GM19238 (cell line): ENCODE data around the gene DEDD2.

Source experiments
- DNase-seq: peaks from one replicate; pipeline ENCODE4 v3.0.0; 2011; ENCODE audit warnings: low spot score; ENCODE audit not compliant: insufficient read length

Gene DEDD2

DNA sequence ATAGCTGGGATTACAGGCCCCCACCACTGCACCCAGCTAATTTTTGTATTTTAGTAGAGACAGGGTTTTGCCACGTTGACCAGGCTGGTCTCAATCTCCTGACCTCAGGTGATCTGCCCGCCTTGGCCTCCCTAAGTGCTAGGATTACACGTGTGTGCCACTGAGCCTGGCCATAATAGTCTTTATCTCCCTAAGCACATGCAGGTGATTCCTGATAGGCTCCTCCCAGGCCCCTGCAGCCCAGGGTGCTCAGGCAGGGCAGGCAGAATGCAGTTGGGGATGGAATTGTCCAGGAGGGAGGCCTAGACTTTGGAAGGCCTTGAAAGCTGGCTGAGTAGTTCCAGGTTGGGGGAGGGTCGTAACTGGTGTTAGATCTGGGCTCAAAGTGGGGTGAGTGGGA lies 11.2 kb upstream of the DEDD2 start:
- DNase-seq = no peak

DNA sequence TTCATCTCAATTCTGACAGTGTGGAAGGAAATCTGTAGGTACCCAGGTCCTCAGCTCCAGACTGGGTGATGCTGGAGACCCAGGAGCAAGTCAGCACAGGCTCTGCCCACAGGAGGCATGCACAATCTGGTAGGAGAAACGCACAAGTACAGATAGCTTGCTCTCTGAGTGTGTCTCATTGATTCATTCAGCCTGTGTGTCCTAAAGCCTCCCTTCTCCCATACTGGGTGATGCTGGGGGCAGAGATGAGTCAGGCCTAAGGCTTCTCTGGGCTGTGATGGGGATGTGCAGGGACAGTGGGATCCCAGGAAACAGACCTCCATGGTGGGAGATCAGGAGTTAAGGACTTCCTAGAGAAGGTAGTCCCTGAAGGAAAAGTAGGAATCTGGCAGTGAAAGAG lies 9.4 kb upstream of the DEDD2 start:
- no peak for DNase-seq

DNA sequence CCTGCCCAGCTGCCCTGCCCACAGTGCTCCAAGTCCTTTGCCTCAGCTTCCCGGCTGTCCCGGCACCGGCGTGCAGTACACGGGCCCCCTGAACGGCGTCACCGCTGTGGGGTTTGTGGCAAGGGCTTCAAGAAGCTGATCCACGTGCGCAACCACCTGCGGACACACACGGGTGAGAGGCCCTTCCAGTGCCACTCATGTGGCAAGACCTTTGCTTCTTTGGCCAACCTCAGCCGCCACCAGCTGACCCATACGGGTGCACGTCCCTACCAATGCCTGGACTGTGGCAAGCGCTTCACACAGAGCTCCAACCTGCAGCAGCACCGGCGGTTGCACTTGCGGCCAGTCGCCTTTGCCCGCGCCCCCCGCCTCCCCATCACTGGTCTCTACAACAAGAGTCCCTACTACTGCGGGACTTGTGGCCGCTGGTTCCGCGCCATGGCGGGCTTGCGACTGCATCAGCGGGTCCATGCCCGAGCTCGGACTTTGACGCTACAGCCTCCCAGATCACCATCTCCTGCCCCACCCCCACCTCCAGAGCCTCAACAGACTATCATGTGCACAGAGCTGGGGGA lies 8.3 kb upstream of the DEDD2 start:
- no peak for DNase-seq

DNA sequence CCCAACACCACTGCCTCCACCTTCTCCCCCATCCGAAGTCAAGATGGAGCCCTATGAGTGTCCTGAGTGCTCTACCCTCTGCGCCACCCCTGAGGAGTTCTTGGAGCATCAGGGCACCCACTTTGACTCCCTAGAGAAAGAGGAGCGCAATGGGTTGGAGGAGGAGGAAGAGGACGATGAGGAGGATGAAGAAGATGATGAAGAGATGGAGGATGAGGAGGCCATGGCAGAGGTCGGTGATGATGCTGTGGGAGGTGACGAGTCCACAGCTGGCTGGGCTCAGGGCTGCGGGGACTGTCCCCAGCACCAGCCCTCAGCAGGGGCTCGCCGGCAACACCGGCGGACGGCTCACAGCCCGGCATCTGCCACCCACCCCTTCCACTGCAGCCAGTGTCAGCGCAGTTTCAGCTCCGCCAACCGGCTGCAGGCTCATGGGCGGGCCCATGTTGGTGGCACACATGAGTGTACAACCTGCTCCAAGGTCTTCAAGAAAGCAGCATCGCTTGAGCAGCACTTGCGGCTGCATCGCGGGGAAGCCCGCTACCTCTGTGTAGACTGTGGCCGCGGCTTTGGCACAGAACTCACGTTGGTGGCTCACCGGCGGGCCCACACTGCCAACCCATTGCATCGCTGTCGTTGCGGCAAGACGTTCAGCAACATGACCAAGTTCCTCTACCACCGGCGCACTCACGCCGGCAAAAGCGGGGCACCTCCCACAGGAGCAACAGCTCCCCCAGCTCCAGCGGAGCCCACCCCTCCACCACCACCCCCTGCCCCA lies 7.7 kb upstream of the DEDD2 start:
- no peak for DNase-seq

DNA sequence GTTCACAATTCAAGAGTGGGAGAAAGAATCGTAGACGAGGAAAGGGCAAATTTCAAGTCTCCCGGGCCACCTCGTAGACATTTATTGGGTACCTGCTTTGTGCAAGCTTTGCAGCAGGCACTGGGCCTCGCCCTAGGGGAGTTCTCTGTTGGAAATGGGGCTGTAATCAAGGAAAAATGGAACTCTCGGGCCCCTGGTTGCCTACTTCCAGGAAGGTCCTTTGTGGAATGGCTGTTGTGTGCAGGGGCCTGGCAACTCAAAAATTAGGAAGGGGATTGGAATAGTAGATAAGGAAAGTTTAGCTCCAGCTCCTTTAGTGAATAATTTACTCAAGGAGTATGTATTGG lies 3.2 kb upstream of the DEDD2 start:
- DNase-seq = no peak

DNA sequence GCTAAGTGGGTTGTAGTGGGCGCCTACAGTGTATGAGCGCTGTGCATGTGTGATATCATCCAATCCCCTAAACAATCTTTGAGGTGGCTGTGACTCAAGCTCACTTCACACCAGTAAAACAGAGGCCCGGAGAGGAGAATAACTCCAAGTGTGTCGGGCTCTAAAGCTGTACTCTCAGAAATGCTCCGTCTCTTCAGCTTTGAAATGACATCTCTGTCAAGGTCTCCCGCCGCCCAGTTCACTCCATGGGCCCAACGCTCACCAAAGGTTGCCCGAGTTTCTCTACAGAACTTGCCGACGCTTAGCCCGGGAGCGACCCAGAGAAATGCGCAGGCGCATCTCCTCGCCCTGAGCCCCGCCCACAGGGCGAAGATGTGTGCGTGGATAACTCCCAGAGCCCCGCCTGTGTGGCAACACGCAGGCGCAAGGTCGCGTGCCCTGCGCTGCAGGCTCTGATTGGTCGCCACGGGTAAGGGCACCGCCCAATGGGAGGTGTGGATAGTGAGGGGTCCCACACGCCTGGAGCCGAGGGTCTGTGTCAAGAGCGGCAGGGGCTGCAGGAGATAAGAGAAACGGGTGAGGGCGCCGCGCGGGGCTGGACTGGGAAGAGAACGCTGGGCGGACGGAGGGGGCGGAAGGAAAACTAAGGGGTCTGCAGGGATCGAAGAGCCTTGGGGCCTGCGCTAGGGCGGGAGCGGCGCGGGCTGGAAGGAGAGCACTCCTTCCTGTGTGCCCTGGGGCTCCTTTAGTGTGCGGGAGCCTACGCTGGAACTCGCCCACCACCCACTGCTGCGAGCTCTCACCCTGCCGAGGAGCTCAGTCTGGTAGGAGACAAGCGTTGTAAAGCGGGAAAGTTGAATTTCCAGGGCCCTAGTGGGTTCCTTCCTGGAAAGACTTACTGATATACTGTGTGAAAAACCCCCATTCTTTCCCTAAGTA lies 2.6 kb upstream of the DEDD2 start, which contains the start of gene ZNF526:
ZNF526 (plus strand) TSS at position 501 of the 939 bp plus-strand sequence. CDS start 4,092 bp downstream, outside the sequence.
- peak; percentile 100 for DNase-seq

DNA sequence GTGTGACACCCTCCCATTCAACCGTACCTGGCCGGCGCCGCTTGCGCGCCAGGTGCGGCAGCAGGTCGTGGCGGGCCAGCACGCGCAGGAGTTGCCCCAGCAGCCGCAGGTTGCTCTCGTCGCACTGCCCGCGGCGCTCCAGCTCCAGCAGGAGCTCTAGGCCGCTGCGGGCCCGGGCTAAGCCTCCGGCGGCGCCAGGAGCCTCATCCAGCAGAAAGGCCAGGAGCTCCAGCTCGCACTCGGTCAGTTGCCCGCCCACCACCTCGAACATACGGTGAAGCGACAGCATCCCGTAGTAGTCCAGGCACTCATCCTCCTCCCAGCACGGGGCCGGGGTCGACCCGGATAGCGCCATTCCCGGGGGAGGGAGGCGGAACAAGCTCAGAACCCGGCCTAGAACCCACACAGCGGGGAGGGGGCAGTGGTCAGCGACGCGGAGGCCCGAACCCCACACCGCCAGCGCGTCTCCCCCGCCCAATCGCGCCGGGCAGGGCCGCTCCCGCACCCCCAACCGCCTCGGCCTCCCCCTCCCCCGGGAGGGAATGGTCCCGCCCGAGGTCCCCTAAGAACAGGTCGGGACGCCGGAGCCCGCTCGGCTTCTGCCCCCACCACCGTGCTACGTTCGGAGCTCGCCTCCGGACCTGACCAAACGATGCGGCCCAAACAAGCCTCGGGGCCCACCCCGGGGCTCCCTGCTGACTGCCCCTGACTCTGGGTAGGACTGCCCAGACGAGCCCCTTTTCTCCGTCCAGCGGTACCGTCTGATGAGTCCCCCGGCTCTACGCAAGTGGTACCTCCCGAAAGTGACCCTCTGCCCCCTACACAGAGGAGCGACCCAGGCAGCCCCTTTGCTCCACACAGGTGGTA lies 591 bp downstream of the DEDD2 start:
- no peak for DNase-seq

DNA sequence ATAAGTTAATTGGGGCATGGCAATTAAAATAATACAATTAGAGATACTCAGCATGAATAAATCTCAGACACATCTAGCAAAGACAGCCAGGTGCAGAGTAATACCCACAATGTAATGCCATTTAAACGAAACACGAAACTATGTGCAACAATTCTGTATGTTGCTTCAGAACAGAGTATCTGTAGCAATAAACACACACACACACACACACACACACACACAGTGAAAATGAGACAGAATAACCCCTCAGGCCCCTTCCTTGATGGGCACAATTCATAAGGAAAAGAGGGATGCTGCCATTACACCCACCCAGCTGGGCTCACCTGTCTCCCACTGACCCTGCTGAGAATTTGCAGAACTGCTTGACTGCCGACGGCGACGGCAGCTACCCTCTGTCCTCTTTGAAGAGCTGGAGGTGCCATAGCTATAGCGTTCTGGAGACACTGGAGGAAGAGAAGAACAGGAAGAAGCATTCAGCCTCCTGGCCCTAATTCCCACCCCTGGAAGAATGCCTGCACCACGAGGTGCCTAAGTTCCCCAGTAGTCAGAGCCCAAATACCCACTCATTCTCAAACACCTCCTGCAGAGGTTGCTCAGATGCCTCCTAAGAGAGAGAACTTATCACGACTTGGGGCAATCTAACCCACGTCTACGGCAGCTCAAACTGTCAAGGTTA lies 2.5 kb downstream of the DEDD2 start:
- DNase-seq = no peak

DNA sequence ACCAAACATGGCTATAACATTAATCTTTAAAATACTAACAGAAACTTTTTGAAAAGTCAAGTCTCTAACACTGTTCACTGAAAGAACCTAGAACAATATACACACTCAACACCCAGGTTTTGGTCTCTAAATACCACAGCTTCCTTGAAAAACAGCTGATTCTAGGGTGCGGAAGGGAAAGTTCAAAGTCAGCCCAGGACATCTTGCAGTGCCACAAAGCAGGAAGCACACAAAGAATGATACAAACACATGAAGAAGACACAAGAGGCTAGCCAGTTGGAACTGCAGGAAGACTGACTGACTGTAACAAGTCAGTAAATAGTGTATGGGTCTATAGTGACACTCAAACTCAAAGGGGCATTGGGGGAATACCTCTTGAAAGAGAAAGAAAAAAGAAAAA lies 4.6 kb downstream of the DEDD2 start:
- DNase-seq = no peak

DNA sequence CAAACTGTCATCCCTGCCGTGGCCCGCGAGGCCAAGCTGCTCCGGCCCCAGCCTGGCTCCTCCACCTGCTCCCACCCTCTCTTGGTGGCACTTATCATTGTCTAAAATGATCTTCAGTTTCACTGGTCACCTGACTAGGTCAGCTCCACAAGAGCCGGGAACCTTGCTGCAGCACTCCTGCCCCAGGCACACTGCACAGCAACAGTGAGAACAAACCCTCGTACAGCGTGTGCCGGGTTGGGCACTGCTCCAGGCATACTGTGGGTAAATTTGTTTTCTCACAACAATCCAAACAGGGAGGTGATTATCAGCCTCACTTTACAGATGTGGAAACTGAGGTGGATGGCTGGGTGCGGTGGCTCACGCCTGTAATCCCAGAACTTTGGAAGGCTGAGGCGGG lies 8.9 kb downstream of the DEDD2 start:
- DNase-seq = no peak

DNA sequence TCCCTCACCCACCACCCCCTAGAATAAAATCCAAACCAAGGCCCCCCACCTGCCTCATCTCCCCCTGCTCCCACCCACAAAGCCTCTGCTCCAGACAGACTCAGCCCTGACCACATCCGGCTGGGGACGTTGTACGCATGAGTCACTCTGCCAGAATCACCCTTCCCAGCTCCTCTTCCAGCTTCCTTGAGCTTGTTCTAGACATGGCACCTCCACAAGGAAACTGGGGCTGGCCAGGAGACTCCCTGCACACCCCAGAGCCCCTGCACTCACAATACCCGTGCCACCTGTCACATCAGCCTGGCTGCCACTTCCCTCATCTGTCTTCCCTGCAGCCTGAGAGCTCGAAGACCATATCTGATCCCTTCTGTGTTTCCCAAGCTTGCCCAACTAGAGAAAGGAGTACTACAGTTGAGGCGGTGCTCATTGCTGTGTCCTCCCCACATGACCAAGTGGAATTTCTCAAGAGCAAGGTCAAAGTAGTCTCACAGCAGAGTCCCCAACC lies 9.7 kb downstream of the DEDD2 start:
- no peak for DNase-seq

DNA sequence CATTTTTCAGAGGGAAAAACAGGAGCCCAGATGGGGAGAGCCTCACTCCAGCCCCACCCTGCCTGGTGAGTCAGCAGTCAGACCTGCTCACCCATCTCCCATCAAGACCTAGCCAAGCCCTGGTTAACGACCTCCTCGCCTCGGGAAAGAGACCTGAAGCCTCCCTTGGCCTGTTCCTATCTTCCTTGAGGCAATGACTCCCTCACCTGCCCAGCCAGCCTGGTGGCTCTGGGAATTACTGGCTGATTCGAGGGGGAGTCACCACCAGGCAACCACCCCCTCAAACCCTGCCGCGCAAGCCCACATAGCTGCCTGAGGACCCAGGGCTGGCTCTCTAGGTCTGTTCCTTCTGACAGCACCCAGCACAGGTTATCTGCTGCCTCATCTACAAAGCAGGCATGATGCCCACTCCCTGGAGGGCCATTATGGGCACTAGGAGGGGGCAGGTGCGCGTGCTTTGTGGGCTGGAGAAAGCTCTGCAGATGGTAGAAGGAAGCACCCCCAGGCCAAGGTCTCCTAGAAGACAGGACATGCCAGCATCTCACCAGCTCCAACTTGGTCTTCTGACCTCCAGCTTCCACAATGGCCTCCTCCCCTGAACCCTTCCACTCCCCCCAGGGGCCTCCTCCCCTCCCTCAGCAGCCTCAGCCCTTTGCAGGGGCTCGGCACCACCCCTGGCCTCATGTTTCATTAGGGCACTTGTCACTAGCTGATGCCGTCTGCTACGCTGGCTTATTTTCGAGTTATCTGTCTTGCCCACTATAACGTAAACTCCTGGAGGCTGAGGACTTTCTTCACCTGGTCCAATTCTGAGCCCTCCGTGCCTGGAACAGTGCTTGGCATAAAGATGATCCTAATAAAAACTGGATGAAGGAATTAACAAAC lies 10.4 kb downstream of the DEDD2 start:
- no peak for DNase-seq

DNA sequence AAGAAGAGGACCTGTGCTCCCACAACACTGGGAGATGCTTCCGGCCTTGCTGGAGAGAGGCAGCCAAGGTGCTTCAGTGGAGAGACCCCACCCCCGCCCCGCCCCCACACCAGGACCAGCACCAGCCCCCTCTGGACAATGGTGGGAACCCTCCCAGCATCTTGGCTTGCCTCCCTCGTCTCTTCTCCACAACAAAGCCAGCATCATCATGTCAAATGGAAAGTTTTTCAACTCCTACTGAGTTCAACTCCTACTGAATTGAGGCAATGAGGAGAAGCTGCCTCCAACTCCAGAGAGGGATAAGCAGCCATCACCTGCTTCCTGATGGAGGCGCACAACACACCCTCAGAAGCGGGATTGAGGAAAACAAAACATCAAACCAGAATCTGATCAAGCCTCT lies 12.8 kb downstream of the DEDD2 start:
- no peak for DNase-seq

DNA sequence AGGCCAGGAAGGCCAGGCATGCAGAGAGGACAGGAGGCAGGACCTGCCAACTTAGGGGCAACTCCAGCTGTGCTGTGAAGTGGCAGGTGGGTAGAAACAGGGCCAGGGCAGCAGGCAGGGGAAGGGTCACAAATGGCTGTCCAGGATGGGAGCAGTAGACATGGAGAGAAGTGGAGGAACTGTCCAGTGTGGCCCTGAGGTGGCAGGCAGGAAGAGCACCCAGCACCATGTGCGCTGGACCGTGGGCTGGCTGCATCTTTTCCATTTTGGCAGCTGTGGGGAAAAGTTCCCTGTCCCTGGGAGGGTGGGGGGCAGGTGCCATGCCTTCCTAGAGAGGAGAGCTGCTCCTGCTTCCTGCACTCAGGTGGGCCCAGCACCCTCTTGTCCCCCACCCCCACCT lies 13.8 kb downstream of the DEDD2 start:
- DNase-seq = no peak

DNA sequence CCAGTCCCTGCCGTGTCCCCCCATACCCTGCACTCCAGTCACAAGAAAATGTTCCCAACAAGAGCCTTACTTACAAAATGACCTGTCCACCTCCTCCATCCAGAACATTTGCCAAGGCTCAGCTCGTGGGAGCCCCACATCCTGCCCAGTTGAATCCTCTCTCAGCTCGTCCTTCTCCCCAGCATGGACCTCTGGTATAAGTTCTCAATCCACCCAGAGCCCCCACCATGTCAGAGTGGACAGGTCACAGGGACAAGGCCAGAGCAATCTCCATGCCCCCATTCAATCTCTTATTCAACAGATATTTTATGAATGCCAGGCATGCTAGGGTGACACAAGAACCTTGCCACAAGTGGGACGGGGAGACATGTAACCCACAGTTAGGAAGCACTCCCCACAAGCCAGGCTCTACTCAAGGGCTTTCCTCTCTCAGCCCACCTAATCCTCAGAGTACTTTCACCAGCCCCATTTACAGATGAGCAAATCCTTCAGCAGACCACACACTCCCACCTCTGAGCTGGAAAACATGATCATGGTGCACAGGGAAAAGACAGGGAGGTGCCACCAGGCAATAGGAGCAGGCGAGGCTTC lies 15.1 kb downstream of the DEDD2 start:
- DNase-seq = no peak

DNA sequence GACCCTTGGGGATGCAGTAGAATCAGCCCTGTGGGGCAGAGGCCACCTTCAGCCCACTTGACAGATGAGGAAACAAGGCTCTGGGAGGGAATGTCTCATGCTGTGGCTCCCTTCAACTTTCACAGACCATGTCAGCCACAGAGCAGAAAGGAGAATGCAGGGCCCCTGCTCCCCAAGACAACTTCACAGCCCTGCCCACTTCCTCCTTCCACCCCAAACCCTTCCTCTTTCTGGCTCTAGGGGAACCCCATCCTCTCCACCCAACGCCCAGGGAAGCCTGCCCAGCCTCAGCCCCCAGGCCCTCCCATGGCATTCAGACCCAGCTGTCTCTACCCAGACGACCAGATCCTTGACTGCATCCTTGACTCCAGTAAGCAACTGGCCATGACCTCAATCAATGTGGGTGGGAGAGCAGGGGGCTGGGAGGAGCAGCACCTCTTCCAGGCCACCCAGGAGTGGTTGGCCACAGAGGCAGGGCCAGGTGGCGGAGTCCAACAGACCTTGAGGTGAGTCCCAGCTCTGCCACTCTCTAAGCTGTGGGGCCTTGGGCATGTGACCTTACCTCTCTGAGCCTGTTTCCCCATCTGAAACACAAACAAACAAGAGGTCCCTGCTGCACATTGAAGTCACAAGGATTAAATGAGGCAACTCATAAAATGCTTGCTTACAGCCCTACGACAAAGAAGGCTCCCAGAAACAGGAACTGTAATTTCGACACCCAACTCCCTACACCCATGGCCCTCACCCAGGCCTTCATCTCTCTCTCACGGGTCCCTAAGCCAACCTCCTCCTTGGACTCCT lies 15.8 kb downstream of the DEDD2 start:
- DNase-seq = peak; percentile 77

DNA sequence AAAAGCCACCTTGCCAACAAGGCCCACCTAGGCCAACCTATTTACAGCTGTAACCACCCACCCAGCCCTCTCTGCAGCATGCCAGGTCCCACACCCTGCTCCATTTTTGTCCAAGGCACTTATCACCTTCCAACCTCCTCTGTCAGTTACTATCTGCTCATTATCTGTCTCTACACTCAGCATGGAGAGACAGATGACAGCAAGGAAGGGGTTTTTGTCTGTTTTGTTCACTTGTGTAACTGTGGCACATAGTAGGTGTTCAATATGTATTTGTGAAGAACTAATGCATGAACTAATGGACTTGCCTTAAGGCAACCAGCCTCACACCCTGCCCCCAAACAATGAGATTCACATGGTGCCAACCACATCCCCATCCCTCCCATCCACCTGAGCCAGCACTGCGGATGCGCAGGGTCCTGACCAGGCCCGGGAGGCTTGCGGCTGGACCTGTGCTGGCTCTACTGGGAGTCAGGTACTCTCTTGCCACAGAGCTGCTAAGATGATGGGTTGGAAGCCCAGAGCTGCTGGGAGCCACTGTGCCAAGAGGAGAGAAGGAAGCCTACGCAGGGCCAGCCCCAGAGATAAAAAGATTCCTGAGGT lies 17.3 kb downstream of the DEDD2 start:
- DNase-seq = no peak
